ENCODE results near the gene ZNF492.
"Not testable (repeated sequence)": the region's sequence is repeated elsewhere in the genome, so short reads cannot be mapped to it uniquely, and the experiment has no call there.

ZNF492 gene

DNA sequence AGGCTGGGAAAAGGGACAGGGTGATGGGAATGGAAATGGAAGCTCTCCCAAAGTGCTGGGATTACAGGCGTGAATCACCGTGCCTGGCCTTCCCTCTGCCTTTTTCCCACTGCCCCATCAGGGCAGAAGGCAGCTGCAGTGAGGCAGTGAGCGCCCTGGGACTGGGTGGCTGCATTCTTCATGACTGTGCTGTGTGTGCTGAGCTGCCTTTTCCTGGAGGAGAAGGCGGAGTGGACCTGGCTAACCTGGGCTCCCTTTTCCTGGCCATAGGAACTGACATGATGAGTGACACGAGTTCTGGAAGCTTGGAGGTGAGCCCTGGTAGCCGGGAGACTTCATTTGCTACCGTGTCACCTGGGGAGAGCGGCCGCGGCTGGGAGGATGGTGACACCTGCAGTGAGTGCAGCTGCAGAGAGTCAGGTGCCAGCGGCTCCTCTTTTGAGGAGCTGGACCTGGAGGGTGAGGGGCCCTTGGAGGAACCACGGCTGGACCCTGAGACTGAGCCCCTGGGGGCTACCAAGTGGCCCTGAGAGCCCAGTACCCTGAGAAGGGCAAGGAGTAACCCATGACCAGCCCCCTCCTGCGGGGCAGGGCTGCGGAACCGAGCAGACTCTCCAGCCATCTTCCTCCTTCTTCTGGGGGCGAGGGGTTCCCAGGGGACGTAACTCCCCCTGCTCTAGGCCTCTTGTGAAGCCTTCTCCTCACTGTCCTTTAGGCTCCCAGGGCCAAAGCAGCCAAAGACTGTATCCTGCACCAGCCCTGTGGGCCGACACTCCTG lies 26.3 kb upstream of the ZNF492 start:
- ATAC-seq (no peak), DNase-seq (ENCODE audit: low spot score in 2 of 2) (no peak)
- H3K36me3 Mint-ChIP-seq: no peaks in the 10 kb centered on the region
- no peak overlapping the region for H3K27ac Mint-ChIP-seq
- no peaks in the 10 kb centered on the region for H3K4me1 Mint-ChIP-seq
- no peak overlapping the region for H3K4me3 Mint-ChIP-seq
- peaks cover 7% of the 10 kb centered on the region for H3K9me3 Mint-ChIP-seq

DNA sequence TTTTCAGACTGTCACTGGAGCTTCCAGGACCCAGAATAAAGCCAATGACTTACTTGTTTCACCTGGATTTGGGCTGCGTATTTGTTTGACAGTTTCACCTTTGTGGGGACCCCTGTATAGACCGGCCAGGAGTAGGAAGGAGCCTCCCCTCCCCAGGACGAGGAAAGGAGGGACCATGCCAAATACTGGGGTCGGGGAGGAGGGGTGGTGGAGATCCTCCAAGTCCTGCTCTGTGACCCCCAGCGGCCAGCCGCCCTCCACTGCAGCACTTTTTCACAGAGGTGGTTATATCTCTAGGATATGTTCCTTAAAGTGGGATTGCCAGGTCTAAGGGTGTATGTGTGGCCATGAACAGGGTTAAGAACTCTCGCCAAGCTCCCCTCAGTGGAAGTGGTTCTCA lies 25.7 kb upstream of the ZNF492 start:
- Mint-ChIP-seq H3K9me3 (peaks cover 7% of the 10 kb centered on the region), H3K36me3 (no peaks in the 10 kb centered on the region), H3K27ac (no peak overlapping the region), H3K4me3 (no peak overlapping the region), H3K4me1 (no peaks in the 10 kb centered on the region)
- ATAC-seq (no peak), DNase-seq (ENCODE audit: low spot score in 2 of 2) (no peak)

DNA sequence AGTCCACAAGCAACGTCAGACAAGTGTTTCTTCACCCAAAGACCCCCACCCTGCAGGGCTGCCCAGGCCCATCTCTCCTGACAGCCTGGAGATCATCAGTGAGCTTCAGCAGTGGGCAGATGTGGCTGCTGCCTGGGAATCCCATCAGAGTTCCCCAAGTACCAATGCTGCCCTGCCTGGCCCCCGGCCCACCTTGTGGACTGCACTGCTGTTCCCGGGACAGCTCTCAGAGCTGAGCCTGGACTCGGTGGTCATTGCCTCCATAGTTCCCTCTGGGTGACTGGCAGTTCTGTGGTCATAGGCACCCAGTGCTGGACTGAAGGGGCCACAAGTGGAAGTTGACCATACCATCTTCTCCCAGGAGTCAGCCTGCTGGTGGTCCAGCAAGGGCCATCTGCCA lies 24.5 kb upstream of the ZNF492 start:
- no peaks in the 10 kb centered on the region for H3K4me1 Mint-ChIP-seq
- H3K36me3 Mint-ChIP-seq: no peaks in the 10 kb centered on the region

DNA sequence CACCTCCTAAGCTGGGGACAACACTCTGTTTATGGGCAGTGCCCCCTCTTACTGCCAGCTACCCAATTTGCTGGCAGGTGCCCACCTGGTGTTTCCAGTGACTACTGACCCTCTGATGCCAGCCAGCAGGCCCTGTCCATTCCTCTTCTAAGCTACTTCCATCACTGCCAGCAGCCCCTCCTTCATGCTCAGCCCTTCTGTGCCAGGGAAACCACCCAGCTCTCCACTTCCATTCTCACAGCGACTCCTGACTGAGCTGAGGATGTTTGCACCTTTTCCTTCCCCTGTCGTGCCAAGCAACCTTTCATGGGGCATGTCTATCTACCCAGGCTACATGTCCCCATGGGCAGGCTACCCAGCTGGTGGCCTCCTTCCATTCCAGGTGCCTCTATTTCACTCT lies 24.0 kb upstream of the ZNF492 start:
- DNase-seq (ENCODE audit: low spot score in 2 of 2): no peak
- ATAC-seq: no peak
- no peaks in the 10 kb centered on the region for H3K36me3 Mint-ChIP-seq
- H3K4me3 Mint-ChIP-seq: no peak overlapping the region
- no peak overlapping the region for H3K27ac Mint-ChIP-seq
- H3K4me1 Mint-ChIP-seq: no peaks in the 10 kb centered on the region
- peaks cover 11% of the 10 kb centered on the region for H3K9me3 Mint-ChIP-seq

More for the DNA sequence above, 24.5 kb upstream of the ZNF492 start:
- Mint-ChIP-seq H3K9me3 (peaks cover 11% of the 10 kb centered on the region), H3K4me3 (no peak overlapping the region), H3K27ac (no peak overlapping the region)
- ATAC-seq (no peak), DNase-seq (ENCODE audit: low spot score in 2 of 2) (no peak)

DNA sequence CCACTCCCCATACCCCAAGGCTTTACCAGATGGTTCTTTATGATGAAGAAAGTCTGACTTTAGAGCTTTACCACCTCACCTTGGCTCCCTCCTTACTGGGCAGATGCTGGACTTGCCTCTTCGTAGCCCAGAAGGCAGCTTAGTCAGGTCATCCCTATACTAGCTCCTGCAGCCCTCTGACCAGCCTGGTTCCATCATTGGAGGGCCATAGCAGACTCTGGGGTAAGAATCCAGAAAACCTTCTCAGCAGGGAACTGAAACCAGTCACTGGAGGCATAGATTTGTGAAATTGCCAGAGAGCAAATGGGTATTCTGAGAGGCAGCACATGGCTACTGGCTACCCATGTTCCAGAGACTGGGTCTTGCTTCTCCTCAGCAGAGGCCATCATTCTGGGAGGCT lies 21.8 kb upstream of the ZNF492 start:
- ATAC-seq: no peak
- peaks cover 10% of the 10 kb centered on the region for H3K9me3 Mint-ChIP-seq
- DNase-seq (ENCODE audit: low spot score in 2 of 2): no peak
- no peaks in the 10 kb centered on the region for H3K36me3 Mint-ChIP-seq
- H3K4me1 Mint-ChIP-seq: no peaks in the 10 kb centered on the region
- no peak overlapping the region for H3K27ac Mint-ChIP-seq
- no peak overlapping the region for H3K4me3 Mint-ChIP-seq

DNA sequence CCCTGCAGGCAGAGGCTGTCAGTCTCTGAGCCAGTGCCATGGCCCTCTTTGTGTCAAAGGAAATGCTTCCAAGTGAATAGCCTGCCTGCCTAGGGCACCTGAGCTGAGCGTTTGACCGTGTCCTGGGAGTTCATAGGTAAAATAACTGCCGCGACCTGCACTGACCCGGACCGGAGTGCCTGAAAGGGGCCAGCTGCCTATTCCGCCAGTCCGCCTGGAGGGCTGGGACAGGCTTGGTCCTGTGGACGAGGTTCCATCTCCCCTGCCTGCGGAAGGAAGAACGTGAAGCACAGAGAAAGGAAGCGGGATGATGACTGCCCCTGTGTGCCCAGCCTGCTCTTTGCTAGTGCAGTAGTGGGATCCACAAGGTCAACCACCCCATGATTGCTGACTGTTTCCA lies 17.5 kb upstream of the ZNF492 start:
- no peaks in the 10 kb centered on the region for H3K36me3 Mint-ChIP-seq
- no peak overlapping the region for H3K27ac Mint-ChIP-seq
- no peak overlapping the region for H3K4me3 Mint-ChIP-seq
- peaks cover 11% of the 10 kb centered on the region for H3K9me3 Mint-ChIP-seq
- DNase-seq (ENCODE audit: low spot score in 2 of 2) (no peak), ATAC-seq (no peak)
- H3K4me1 Mint-ChIP-seq: no peaks in the 10 kb centered on the region

DNA sequence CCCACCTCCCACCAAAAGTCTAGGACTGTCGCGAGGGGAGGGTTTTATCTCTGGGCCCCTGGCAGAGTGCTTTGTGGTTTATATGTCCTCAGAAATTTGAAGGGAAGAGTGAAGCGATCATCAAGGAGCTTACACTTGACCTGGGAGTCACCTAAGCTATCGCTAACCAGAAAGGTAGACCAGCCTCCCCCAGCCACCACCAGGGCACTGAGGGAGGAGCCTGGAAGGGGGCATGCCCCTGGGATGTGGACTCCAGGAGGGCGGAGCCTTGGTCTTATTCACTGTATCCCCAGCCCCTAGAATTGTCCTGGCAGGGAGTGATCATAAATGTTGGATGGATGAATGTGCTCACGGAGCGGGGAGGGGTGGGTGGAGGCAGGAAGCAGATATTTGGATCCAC lies 16.9 kb upstream of the ZNF492 start:
- H3K36me3 Mint-ChIP-seq; H3K27ac Mint-ChIP-seq; DNase-seq (ENCODE audit: low spot score in 2 of 2); ATAC-seq; H3K4me3 Mint-ChIP-seq; H3K4me1 Mint-ChIP-seq: not testable (repeated sequence)
- H3K9me3 Mint-ChIP-seq: peaks cover 11% of the 10 kb centered on the region

DNA sequence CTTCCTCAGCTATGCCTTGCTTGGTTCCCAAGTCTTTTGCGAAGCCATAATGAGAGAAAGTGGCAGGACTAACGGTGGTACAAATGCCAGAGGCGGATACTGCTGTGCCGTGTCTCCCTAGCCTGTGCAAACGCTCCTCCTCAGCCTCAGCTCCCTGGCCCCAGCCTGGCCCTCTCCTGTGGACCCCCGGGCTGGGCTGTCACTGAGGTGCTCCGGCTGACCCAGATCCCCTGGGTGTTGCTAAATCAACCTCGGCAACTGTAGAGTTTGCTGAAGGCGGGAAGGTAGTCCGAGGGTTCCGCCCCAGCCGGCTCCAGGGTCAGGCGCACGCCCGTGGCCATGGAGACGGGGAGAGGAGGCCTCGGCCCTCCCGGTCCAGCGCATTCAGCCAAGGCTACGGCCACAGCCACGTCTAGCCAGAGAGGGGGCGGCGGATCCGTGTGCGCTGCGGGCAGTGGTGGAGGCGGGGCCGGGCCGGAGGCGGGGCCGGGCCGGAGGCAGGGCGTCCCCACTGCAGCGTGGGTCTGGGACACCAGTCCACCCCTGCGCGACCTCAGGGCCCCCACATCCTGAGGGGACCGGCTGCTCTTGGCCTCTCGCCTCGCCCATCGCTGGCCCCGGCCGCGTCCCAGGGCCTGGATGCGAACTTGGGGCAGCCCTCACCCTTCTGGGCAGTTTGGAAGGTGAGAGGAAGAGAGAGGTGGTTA lies 16.4 kb upstream of the ZNF492 start:
- no peak overlapping the region for H3K4me3 Mint-ChIP-seq
- no peak overlapping the region for H3K27ac Mint-ChIP-seq
- ATAC-seq: no peak
- DNase-seq (ENCODE audit: low spot score in 2 of 2): no peak
- peaks cover 11% of the 10 kb centered on the region for H3K9me3 Mint-ChIP-seq
- no peaks in the 10 kb centered on the region for H3K36me3 Mint-ChIP-seq
- H3K4me1 Mint-ChIP-seq: no peaks in the 10 kb centered on the region

DNA sequence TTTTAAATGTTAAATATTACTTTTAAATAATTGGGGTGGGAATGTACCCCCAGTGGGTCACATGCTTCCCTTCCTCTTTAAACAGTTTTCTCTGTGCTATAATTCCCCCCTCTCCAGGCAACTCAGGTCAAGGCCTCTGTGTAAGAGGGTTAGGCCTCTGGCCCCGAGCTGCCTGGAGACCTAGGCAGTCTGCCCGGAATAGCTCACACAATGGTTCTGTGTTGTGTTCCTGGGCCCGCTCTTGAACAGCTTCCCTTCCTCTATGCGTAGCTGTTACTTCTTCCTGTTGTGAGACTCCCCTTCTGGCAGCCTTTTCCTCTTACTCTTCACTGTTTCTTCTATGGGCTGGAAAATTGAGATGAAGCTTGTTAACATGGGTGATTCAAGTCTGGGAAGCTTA lies 14.8 kb upstream of the ZNF492 start:
- no peaks in the 10 kb centered on the region for H3K36me3 Mint-ChIP-seq
- H3K27ac Mint-ChIP-seq: no peak overlapping the region
- ATAC-seq: no peak
- no peak for DNase-seq (ENCODE audit: low spot score in 2 of 2)
- no peaks in the 10 kb centered on the region for H3K4me1 Mint-ChIP-seq
- peaks cover 7% of the 10 kb centered on the region for H3K9me3 Mint-ChIP-seq
- H3K4me3 Mint-ChIP-seq: no peak overlapping the region

DNA sequence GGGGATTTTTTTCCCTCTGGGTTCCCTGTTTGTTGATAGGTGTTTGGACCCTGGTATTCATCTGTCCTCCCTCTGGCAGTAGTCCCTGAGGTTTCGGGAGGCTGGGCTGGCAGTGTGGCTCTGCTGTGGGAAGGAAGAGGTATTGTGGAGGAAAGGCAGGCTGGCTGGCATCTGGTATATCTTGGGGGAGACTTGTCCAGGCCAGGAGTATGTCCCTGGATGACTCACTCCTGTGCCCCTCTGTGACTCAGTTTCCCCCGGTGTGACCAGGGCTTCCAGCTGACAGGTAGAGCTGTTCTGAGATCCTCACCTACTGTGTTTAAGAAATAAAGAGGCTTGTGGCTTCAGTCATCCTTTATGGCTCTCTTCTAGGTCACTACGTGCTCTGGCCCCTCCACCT lies 14.2 kb upstream of the ZNF492 start:
- Mint-ChIP-seq H3K4me3 (no peak overlapping the region), H3K4me1 (no peaks in the 10 kb centered on the region), H3K9me3 (peaks cover 7% of the 10 kb centered on the region), H3K27ac (no peak overlapping the region), H3K36me3 (no peaks in the 10 kb centered on the region)
- DNase-seq (ENCODE audit: low spot score in 2 of 2): no peak
- no peak for ATAC-seq

DNA sequence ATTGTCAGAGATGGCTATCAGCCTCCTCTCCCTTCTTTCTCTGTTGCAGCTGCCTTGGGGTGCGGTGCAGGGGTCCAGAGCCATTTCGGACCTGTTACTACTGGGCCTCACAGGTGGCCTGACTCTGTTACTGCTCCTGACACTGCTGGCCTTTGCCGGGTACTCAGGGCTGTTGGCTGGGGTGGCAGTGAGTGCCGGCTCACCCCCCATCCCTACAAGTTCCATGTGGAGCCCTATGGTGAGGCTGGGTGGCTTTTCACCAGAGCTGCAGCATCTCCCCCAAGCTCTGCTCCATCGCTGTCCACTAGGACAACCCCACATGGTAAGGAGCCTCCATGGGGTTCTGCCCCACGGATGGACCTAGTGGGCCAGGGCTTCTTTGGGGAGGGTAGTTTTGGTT lies 13.7 kb upstream of the ZNF492 start:
- Mint-ChIP-seq H3K27ac (no peak overlapping the region), H3K4me1 (no peaks in the 10 kb centered on the region), H3K4me3 (no peak overlapping the region), H3K36me3 (no peaks in the 10 kb centered on the region), H3K9me3 (peaks cover 7% of the 10 kb centered on the region)
- DNase-seq (ENCODE audit: low spot score in 2 of 2) (no peak), ATAC-seq (no peak)

DNA sequence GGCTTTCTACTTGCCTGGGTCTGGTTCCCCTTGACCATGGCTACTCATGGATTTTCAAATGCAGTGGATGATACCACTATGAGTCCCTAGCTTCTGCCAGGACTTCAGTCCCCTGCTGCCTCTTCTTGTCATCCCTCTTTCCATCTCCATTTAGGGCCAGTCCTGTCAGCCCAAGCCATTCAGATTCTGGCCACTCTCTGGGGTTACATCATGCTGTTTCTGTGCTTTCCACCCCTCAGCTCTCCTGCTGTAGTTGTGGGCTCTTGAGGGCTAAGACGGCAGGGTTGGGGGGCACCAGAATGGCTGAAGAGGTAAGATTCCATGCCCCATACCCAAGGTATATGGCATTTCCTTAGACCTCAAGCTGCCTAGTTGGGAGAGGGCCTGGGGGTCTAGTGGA lies 13.2 kb upstream of the ZNF492 start:
- ATAC-seq (no peak), DNase-seq (ENCODE audit: low spot score in 2 of 2) (no peak)
- Mint-ChIP-seq H3K27ac (no peak overlapping the region), H3K9me3 (peaks cover 6% of the 10 kb centered on the region), H3K36me3 (no peaks in the 10 kb centered on the region), H3K4me3 (no peak overlapping the region), H3K4me1 (no peaks in the 10 kb centered on the region)

DNA sequence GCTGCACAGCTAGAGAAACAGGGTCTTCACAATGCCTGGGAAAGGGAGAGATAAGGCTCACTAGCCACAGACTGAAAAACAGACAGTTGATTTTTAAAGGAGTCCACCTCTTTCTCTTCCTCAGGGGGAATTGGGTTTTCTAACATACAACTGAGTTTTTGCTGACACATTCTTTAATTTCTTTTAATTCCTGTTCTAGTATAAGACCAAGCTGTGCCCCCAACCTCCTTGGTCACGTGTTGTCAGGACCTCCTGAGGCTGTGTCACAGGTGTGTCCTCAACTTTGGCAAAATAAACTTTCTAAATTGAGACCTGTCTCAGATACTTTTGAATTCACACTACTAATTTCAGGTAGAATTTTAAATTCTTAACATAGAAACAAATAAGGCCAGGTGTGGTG lies 12.1 kb upstream of the ZNF492 start:
- no peaks in the 10 kb centered on the region for H3K4me1 Mint-ChIP-seq
- no peaks in the 10 kb centered on the region for H3K36me3 Mint-ChIP-seq
- H3K9me3 Mint-ChIP-seq: peaks cover 4% of the 10 kb centered on the region
- H3K4me3 Mint-ChIP-seq: no peak overlapping the region
- ATAC-seq (no peak), DNase-seq (ENCODE audit: low spot score in 2 of 2) (no peak)
- no peak overlapping the region for H3K27ac Mint-ChIP-seq

DNA sequence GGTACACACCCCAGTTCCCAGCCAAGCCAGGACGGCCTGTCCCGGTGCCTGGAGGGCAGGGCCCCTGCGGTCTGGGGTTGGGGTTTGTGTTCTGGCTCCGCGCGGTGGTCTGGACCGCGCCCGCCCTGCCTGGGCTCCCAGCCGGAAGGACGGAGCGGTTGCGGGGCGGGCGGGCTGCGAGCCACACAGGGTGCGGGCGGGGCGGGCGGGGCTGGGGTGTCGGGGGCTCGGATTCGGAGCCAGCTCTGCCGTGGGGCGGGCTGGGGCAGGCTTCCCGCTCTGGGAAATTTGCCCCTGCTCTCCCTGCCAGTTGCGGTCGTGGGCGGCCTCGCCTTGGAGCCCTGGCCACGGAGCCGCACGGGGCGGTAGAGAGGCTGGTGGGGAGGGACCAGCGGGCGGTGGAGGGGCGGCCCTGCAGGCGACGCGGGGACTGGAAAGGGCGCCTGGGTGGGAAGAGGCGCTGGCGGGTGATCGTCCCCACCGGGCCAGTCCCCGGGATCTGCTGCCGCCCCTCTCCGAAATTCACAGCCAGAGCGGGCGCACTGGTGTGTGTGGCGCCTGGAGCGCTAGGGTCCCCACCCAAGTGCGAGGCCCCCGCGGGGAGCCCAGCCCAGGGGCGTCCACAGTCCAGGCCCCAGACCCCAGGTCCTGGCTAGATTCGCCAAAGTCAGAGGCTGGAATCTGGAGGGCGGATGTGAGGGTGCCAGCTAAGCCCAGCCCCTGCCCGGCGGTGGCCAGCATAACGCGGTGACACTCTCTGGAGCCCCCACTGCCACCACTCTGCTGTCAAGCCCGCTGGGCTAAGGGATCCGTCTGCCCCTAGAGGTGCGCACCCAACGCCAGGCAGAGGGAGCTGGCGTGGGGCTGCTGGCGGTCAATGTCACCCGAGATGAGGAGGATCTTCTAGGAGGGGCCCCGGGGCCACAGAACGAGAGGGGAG lies 11.0 kb upstream of the ZNF492 start:
- H3K4me3 Mint-ChIP-seq: no peak overlapping the region
- ATAC-seq: no peak
- no peaks in the 10 kb centered on the region for H3K4me1 Mint-ChIP-seq

DNA sequence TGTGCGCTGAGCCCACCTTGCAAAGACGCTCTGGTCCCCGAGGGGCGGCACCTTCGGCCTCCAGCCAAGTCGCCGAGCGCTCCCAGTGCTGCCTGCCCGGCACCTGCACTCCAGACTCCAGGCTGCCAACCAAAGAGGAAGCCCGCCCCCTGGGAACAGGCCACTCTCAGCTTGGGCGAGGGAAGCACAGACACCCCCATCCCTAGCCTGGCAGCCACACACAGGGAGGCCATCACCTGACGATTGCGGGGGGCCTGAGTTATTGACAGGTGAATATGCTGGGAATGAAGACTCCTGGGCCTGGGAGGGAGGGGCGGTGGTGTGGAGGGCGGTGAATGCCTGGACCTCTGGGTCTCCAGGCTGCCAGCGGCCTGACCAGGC lies 10.3 kb upstream of the ZNF492 start:
- no peaks in the 10 kb centered on the region for H3K36me3 Mint-ChIP-seq
- H3K27ac Mint-ChIP-seq: no peak overlapping the region
- H3K4me3 Mint-ChIP-seq: no peak overlapping the region
- peaks cover 7% of the 10 kb centered on the region for H3K9me3 Mint-ChIP-seq
- no peaks in the 10 kb centered on the region for H3K4me1 Mint-ChIP-seq
- DNase-seq (ENCODE audit: low spot score in 2 of 2): no peak
- ATAC-seq: no peak

More for the DNA sequence above, 11.0 kb upstream of the ZNF492 start:
- no peak for DNase-seq (ENCODE audit: low spot score in 2 of 2)
- H3K36me3 Mint-ChIP-seq: no peaks in the 10 kb centered on the region
- H3K9me3 Mint-ChIP-seq: peaks cover 7% of the 10 kb centered on the region
- H3K27ac Mint-ChIP-seq: no peak overlapping the region

All from stimulated activated effector memory CD8-positive, alpha-beta T cell treated with anti-CD3 and anti-CD28 coated beads, Interleukin-12 subunit alpha, Interleukin-12 subunit beta, amount 100 ng/mL, for 72 hours (primary cell).